Inflammatory macrophage treated with lipopolysaccharide for 4 hours (primary cell): ENCODE data around the gene KLHL33.
"Not testable (repeated sequence)": the region's sequence is repeated elsewhere in the genome, so short reads cannot be mapped to it uniquely, and the experiment has no call there.

Experiments
- DNase-seq: peaks from one replicate; pipeline ENCODE4 v3.0.0-alpha.2; 2020

The KLHL33 gene

GRCh38 chr14:20452831-20453230 is 16.9 kb upstream of the KLHL33 start:
- DNase-seq = not testable (repeated sequence)

- no peak for DNase-seq
These were observed 10.9 kb upstream of the KLHL33 start for GRCh38 chr14:20446889-20447288.

GRCh38 chr14:20443650-20444049 is 7.7 kb upstream of the KLHL33 start:
- not testable (repeated sequence) for DNase-seq

GRCh38 chr14:20441461-20441860 is 5.5 kb upstream of the KLHL33 start:
- peak; percentile 33 for DNase-seq

DNA sequence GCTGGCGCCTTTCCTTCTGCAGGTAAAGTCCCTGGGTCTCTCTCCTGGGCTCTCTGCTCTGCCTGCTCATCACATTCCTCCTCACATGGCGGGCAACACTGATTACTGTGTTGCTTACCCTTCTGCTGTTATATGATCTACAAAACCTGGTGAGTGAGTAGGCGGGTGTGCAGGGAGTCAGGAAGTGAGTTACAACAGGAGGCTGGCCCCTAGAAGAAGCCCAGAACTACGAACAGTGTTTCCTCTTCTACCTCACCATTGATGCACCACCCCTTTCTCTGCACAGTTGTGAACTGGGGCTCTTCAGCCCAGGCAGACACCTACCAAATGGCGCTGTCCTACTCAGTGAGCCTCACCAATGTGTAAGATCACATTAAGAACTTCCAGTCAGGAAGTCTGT is 4.9 kb upstream of the KLHL33 start:
- DNase-seq = peak; percentile 41

GRCh38 chr14:20440465-20440864 is 4.5 kb upstream of the KLHL33 start:
- no peak for DNase-seq

- peak; percentile 39 for DNase-seq
These were observed 2.7 kb upstream of the KLHL33 start for GRCh38 chr14:20438664-20439063.

- DNase-seq = no peak
These were observed 393 bp upstream of the KLHL33 start for GRCh38 chr14:20436363-20436755.

GRCh38 chr14:20434701-20435581 is 1.0 kb downstream of the KLHL33 start:
- DNase-seq = no peak

- DNase-seq = no peak
These were observed 5.9 kb downstream of the KLHL33 start for GRCh38 chr14:20429801-20430669.

GRCh38 chr14:20428802-20429201 is 7.2 kb downstream of the KLHL33 start:
- no peak for DNase-seq

DNA sequence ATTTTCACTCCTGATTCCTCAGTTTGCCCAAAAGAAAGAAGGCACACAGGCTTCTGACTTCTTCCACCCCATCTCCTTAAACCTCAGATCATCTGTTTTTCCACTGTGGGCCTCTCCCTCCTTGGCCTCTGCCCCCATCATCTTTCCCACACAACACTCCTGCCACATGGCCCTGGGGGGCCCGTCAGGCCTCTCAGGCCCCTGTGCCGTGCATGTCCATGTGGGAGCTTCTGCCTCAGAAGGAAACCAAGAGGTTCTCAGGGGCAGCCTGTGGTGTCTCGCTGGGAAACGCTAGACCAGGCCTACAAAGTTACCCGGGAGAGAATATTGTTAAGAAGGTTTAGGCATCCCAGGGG is 8.0 kb downstream of the KLHL33 start:
- no peak for DNase-seq

DNA sequence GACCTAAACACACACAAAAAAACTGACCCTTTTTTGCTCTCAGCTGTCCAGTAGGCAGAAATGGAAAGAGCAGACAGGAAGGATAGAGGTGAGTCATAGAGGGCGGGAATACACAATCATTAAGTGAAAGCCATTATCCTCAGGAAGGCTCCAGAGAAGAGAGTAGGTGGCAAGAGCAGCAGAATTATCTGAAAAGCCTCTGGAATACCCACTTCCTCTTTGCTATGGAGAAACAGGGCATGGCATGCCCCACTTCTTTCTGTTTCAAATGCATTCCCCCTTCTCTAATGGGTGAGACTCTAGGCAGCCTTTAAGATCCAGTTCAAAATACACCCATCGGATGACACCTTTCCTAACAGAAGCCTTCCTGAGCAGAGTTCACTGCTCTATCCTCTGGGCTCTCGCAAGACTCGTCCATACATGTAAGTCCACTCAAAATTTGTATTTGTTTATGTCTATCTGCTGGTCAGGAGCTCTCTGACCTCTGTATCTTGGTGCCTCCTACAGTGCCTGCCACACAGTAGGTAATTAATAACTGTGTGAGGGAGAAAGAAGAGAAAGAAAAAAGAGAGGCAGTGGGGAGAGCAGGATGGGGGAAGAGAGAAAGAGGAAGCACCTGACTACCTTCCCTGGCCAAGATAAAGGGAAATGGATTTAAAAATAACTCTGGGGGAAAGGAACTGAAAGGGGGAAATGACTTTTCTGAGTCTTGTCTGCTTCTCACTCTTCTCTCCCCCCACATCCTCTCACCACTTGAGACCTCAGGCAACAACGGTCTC is 8.5 kb downstream of the KLHL33 start:
- peak; percentile 91 for DNase-seq

GRCh38 chr14:20424851-20425250 is 11.1 kb downstream of the KLHL33 start:
- DNase-seq = no peak

GRCh38 chr14:20422886-20423285 is 13.1 kb downstream of the KLHL33 start:
- no peak for DNase-seq

DNA sequence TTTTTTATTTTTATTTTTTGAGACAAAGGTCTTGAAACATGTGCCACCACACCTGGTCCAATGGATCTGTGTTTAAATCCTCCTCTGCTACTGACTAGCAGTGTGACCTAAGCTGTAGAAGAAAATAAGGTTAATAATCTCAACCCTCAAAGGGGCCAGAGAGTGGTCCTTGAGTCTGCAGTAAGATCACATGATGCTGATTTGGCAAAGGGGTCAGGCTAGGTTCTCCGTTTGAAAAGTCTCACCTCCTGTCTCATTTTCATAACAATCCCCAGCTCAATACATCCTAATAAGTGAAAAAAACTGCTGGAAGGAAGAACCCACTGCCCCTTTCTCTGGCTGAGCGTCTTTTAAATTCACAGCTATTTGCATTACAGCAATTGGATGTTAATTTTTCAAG is 14.7 kb downstream of the KLHL33 start:
- DNase-seq = no peak

DNA sequence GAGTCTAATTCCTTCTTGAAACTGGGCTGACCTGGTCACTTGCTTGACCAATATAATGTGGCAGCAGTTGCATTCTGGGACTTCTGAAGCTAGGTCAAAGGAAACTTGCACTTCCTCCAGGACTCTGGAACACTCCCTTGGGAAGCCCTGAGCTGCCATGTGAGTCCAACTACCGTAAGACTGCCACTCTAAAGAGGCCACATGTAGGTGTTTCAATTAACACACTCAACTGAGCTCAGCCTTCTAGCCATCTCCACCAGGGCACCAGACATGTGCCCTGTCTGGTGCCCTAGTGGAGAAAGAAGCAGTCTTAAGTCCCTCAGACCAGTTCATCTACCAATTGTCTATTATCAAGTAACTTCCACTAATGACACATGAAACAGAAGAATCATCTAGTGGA is 16.5 kb downstream of the KLHL33 start:
- DNase-seq = no peak

- DNase-seq = no peak
These were observed 17.5 kb downstream of the KLHL33 start for GRCh38 chr14:20418501-20418909.

DNA sequence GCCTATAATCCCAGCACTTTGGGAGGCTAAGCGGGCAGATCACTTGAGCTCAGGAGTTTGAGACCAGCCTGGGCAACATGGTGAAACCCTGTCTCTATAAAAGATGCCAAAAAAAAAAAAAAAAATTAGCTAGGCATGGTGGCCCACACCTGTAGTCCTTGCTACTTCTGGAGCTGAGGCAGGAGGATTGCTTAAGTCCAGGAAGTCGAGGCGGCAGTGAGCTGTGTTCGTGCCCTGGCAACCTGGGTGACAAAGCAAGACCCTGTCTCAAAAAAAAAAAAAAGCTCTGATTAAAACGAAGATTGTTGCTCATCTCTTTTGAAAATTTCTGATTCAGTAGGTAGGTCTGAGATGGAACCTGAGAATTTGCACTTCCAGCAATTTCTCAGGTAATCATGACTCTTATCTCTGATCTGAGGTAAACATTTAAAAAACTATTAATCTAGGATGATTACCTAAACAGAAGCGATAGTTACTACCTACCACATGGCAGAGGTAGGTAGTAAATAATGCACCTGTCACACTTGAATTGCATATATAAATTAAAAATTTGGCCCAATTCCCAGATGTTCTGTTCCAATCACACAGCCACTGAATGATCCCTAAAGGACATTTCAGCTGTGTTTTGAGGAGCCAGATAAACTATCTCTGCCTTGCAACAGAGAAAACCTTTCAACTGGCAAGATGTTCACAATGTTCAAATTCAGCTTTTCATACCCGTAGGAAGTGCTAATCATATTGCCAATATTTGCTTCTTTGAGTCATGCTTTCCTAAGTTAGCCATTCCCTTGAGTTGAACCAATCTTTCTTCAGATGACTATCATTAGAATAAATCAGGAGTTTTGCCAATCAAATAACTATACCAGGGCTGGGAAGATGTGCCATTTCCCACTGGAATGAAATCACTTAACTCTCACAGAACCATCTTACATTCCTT is 18.4 kb downstream of the KLHL33 start:
- DNase-seq = no peak

DNA sequence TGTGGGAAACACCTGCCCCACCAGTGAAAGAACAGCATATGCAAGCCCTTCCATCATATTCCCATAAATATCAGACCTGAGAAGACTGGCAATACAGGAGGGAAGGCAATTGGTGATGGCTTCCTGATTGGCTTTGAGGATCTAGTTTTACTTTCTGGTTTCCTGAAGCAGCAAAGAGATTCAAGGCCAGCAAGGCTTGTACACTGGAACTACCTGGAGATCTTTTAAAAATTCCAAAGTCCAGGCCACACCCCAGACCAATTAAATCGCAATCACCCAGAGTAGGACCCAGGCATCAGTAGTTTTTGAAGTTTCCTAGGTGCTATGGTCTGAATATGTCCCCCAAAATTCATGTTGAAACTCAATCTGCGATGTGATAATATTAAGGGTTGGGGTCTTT is 19.7 kb downstream of the KLHL33 start:
- DNase-seq = no peak

- DNase-seq = peak; percentile 78
These were observed 20.2 kb downstream of the KLHL33 start for GRCh38 chr14:20415782-20416206.

DNA sequence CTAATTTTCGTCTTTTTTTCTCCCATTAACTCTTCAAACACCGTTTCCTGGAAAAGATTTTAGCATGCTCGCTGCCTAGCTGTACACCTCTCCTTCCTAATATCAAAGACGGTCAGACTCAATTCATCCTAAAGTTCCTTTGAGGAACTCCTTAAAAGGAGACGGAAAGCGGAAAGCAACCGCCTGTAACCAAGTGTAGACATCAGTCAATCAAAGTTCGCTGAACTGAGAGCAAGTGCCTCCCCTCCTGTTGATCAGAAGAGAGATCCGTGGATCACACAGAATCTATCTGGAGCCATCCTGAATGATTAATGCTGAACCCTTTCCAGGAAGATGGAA is 22.3 kb downstream of the KLHL33 start:
- DNase-seq = peak; percentile 67
